Activated effector memory CD4-positive, alpha-beta T cell treated with Interleukin-2 at 50 U/mL for 16 hours (primary cell): ENCODE results near the gene SPHK2.
A peak's percentile ranks its signal among the peaks of the same experiment; 100 is the strongest.
"Not testable (repeated sequence)": the region's sequence is repeated elsewhere in the genome, so short reads cannot be mapped to it uniquely, and the experiment has no call there.

Experiments used
- DNase-seq: peaks from one replicate; pipeline ENCODE4 v3.0.0-alpha.2; 2020

Gene SPHK2

GRCh38 chr19:48664476-48664875, 45.2 kb downstream of the SPHK2 start:
- DNase-seq = no peak

- no peak for DNase-seq
These were observed 46.5 kb downstream of the SPHK2 start for GRCh38 chr19:48665786-48666185.

GRCh38 chr19:48668332-48668731, 49.0 kb downstream of the SPHK2 start:
- no peak for DNase-seq

GRCh38 chr19:48668761-48669160, 49.5 kb downstream of the SPHK2 start:
- no peak for DNase-seq

- DNase-seq = no peak
These were observed 50.8 kb downstream of the SPHK2 start for GRCh38 chr19:48669903-48670668.

- no peak for DNase-seq
These were observed 51.6 kb downstream of the SPHK2 start for GRCh38 chr19:48670699-48671445.

- no peak for DNase-seq
These were observed 52.2 kb downstream of the SPHK2 start for GRCh38 chr19:48671446-48671995.

GRCh38 chr19:48672994-48673393, 53.7 kb downstream of the SPHK2 start, which contains the start of gene NTN5:
TSS of gene NTN5 (minus strand) at chr19:48673017. CDS start at chr19:48670986, 2,031 bp downstream.
- no peak for DNase-seq

GRCh38 chr19:48673436-48674100, 54.3 kb downstream of the SPHK2 start:
- DNase-seq = no peak

GRCh38 chr19:48674216-48674809, 55.0 kb downstream of the SPHK2 start:
- DNase-seq = no peak

GRCh38 chr19:48674921-48675824, 55.9 kb downstream of the SPHK2 start:
- peak; percentile 60 for DNase-seq

- DNase-seq = no peak
These were observed 57.2 kb downstream of the SPHK2 start for GRCh38 chr19:48676487-48676886.

- no peak for DNase-seq
These were observed 57.6 kb downstream of the SPHK2 start for GRCh38 chr19:48676887-48677286.

GRCh38 chr19:48678201-48678600, 58.9 kb downstream of the SPHK2 start:
- no peak for DNase-seq

GRCh38 chr19:48680006-48680405, 60.7 kb downstream of the SPHK2 start:
- not testable (repeated sequence) for DNase-seq
